NCI-H345 treated with DMSO at 0.1 percent for 48 hours (cell line): ENCODE data around the gene ATP5PO.
"Not testable (repeated sequence)": the region's sequence is repeated elsewhere in the genome, so short reads cannot be mapped to it uniquely, and the experiment has no call there.

ENCODE experiments used
- DNase-seq: peaks from one replicate; lab custom pipeline; 2025; ENCODE audit not compliant: unreplicated experiment; lab: John Stamatoyannopoulos, UW

Gene ATP5PO

GRCh38 chr21:33942426-33942825 lies 26.8 kb upstream of the ATP5PO start:
- DNase-seq: peak; percentile 69

DNA sequence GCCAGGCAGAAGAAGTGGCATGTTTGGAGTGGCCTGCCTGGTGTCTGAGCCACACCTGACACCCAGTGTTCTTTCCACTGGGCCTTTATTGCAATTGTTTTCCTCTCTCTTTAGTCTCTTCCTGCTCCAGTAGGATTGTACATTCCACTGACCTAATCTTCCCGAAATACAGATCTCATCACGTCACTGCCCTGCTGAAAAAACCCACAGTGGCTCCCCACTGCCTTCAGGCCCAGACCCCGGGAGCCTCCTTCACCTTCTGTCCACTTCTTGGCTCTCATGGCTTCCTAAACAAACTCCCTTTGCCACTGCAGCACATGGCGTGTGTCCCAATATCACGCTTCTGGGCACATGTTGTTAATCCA lies 25.3 kb upstream of the ATP5PO start:
- no peak for DNase-seq

- DNase-seq: no peak
Observed at GRCh38 chr21:33940164-33940880, 24.7 kb upstream of the ATP5PO start.

DNA sequence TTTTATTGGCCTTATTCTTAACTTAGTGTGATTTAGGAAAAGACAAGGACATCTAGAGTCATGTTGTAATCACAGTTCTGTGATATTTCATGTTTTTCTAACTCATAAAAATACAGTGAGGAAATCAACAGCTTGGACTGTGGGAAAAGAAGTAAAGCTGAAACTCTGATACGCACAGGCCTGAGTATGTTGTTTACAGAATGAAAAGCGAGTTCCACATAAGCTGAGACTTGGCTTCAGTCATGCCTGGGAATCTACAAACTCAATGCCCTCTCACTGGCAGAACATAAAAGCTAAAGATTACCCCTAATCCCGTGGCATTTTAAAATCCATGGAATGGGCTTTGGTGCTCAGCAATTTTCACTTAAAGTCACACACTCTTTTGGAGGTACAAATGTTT lies 23.6 kb upstream of the ATP5PO start:
- DNase-seq: no peak

GRCh38 chr21:33938381-33938780 lies 22.8 kb upstream of the ATP5PO start:
- DNase-seq: no peak

GRCh38 chr21:33937931-33938339 lies 22.3 kb upstream of the ATP5PO start:
- DNase-seq: no peak

- no peak for DNase-seq
Observed at GRCh38 chr21:33937146-33937545, 21.5 kb upstream of the ATP5PO start.

DNA sequence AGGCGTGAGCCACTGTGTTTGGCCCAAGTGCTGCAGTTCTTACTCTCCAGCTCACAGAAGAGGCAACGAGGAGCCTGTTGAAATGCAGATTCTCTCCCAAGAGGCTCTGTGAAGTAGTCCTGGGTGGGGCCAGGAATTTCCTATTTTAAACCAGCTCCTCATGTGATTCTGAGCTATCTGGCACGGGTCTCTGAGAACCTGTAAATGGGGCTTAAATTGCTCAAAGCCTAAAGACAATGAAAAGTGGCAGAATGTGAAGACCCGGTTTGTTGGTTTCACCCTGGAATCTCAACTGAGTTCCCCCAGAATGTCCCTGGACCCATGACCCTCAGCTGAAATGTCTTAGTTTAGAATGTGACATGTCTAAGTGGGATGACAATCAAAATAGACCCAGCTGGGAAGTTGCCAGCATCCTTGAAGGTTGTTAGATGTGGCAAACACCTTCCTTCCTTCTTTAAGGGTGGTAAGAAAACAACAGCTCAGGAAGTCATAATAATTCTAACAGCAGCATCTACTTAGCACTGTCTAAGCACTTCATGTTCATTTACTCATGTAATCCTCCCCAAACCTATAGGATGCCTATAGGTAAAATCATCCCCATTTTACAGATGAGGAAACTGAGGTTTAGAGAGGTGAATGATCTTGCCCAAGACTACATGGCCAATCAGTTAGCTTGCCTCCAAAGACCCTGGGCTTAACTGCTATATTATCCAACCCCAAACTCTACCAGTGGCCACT lies 20.9 kb upstream of the ATP5PO start:
- DNase-seq: no peak

GRCh38 chr21:33932731-33933130 lies 17.1 kb upstream of the ATP5PO start:
- DNase-seq: no peak

DNA sequence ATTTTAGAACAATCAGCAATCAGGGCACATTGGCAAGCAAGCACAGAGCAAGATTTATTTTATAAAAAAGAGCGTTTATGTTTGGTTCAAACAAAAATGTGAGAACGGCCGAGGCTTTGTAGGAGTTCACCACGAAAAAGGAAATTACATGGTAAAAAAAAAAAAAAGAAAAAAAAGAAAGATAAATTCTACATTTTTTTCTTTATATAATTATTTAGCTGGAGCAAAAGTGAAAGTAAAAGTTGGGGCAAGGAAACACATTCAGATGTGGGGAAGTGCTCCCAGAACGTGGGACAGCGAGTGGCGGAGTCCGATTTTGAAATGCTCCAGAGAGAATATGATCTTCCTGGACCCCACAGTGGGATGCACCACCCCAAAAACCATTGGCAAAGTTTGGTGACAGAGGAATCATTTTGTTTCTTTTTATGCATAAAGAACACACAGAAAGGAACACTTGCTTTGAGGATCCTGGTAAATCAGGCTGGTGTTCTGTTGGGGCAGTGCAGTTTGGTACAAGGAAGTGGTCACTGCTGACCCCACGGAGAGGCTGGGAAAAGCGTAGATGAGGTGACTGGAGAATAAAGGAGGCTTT lies 16.3 kb upstream of the ATP5PO start:
- no peak for DNase-seq

DNA sequence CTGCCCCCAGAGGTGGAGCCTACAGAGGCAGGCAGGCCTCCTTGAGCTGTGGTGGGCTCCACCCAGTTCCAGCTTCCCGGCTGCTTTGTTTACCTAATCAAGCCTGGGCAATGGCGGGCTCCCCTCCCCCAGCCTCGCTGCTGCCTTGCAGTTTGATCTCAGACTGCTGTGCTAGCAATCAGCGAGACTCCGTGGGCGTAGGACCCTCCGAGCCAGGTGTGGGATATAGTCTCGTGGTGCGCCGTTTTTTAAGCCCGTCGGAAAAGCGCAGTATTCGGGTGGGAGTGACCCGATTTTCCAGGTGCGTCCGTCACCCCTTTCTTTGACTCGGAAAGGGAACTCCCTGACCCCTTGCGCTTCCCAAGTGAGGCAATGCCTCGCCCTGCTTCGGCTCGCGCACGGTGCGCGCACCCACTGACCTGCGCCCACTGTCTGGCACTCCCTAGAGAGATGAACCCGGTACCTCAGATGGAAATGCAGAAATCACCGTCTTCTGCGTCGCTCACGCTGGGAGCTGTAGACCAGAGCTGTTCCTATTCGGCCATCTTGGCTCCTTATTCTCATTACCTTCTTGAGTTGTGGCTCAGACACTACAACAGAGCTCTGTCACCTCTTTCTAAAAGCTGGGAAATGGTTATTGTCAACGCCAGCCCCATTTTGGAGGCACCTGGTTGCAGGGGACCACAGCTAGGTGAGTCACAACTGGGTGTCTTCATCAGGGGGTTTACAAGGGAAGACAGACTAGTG lies 15.6 kb upstream of the ATP5PO start:
- DNase-seq: peak; percentile 53

- not testable (repeated sequence) for DNase-seq
Observed at GRCh38 chr21:33926248-33926647, 10.6 kb upstream of the ATP5PO start.

DNA sequence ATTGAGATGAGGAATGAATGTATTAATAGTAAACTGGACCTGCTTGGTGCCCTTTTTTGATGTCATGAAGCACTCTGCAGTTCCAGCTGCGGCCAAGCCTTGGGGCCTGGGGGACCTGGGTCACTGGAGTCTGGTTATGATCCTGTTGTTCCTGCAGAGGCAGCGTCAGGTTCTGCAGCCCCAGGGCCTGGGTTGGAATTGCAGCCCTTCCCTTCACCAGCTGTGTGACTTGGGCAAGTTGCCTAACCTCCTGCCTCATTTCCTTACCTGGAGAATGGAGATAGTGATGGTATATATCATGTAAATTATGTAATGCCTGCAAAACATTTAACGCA lies 9.1 kb upstream of the ATP5PO start:
- no peak for DNase-seq

GRCh38 chr21:33924079-33924765 lies 8.6 kb upstream of the ATP5PO start:
- peak; percentile 83 for DNase-seq

DNA sequence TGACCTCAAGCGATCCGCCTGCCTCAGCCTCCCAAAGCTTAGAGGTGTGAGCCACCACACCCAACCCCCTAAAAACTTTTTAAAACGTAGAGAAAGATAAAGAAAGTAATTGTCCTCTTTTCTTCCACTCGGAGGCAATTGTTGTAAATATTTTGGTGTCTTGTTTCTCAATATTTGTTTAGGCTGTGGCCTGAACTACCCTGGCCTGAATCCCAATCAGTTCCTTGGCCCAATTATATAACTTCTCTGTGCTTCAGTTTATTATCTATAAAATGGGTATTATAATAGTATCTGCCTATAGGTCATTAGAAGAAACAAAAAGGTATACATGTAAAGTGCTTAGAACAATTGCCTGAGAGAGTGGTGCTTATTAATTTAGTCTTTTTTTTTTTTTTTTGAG lies 1.8 kb upstream of the ATP5PO start:
- no peak for DNase-seq

GRCh38 chr21:33916200-33916567 lies 580 bp upstream of the ATP5PO start:
- no peak for DNase-seq

DNA sequence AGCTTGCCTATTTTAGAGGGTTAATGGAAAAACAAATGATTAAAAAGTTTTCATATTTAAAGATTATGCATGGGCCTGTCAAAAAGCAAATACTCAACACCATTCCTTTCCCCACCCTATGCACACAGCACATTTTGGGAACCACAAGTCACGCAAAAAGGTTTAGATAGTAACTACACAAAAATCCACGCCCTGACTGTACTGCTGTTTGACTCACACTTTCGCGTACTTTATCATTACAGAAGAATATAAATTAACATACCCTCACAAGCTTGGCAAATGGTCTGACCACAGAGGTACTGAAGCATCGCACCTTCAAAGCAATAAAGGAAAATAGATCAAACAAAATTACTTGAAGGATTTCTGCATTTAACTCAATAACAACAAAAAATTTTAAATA lies 1.4 kb downstream of the ATP5PO start:
- no peak for DNase-seq

DNA sequence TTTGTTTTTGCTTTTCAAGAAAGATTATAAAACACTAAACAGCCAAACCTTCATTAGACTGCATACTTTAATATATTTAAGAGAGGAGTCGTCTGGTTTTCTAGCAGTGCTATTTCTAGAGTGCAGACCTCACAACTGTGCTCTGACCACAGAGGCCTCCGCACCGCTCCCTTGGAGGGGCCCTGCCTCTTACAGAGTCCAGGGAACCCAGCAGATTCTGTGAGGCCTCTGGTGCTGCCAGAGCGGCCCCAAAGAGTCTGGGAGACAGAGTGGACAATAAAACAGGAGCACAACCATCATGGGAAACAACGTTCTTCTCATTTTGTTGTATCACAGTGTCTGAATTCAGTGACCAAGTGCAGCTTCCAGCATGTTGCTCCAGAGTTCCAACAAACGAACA lies 5.8 kb downstream of the ATP5PO start:
- no peak for DNase-seq

GRCh38 chr21:33908760-33909159 lies 6.8 kb downstream of the ATP5PO start:
- DNase-seq: no peak

DNA sequence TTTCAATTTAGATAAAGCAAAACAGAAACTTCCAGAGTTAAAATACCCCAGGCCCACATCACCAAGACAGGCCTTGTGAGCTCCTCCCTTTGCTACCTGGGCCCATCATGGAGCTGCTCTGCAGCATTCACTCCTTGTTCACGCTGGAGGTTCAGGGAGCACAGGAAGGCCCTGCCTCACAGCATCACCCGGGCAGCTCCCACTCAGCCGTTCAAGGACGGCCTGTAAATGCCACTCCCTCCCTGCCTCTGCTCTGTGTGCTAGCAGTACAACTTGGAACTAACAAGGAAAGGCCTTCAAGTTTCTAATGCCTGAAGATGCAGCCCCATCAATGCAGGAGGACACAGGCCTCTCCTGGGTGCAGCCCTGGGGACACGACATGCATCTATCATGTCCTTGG lies 11.6 kb downstream of the ATP5PO start:
- no peak for DNase-seq

- no peak for DNase-seq
Observed at GRCh38 chr21:33902349-33902748, 13.3 kb downstream of the ATP5PO start.
